Measurements from ENCODE around the gene SPSB3.
"Not testable (repeated sequence)": the region's sequence is repeated elsewhere in the genome, so short reads cannot be mapped to it uniquely, and the experiment has no call there.

Gene SPSB3

DNA sequence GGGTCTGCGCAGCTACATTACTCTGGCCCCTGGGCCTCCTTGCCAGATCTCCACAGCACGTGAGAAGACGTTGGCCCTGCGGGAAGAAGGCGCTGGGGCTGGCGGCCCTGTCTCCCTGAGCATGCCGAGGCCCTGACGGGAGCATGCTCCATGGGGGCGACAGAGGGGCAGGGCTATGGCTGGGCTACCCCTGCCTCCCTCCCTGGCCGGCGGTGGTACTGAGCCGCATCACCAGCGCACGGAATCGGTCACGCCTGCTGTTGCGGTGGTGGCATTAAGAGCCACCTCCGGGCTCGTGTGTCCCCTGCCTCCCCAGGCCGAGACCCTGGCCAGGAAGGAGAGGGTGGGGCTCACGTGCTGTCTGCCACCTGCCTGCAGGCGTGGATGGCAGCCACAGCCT, 48.2 kb downstream of the SPSB3 start:
- no peak overlapping the region for H3K4ac ChIP-seq (ENCODE audit: low read depth, low read length)
- H3K4me2 ChIP-seq (ENCODE audit: low read length) = no peak overlapping the region
- no peaks in the 10 kb centered on the region for H3K36me3 ChIP-seq (ENCODE audit: control insufficient read depth, insufficient read depth, low read length)
- no CpG with 5 or more reads among the region's 22 CpGs for WGBS (ENCODE audit: extremely low coverage, insufficient coverage, low lambda C conversion rate)
- H3K18ac ChIP-seq (ENCODE audit: low read length) = no peak overlapping the region
- H3K4me3 ChIP-seq (ENCODE audit: low read length) = no peak overlapping the region
- no peaks in the 10 kb centered on the region for H3K4me1 ChIP-seq (ENCODE audit: control insufficient read depth, low read depth, low read length)
- H3K79me1 ChIP-seq (ENCODE audit: low read length) = no peaks in the 10 kb centered on the region
- no peak overlapping the region for H3K23ac ChIP-seq (ENCODE audit: low read length)
- no peak overlapping the region for H2AK5ac ChIP-seq (ENCODE audit: low read length)
- H3K27ac ChIP-seq (ENCODE audit: low read depth, low read length) = no peak overlapping the region
- H3K27me3 ChIP-seq (ENCODE audit: insufficient read depth, low read length, poor library complexity) = no peaks in the 10 kb centered on the region
- H4K8ac ChIP-seq (ENCODE audit: low read depth, low read length) = no peak overlapping the region
- H2BK5ac ChIP-seq (ENCODE audit: low read length) = no peak overlapping the region
- no peak overlapping the region for H2BK15ac ChIP-seq (replicated peaks; ENCODE audit: low read depth)
- no peak overlapping the region for H3K9ac ChIP-seq (ENCODE audit: low read length)
- H2BK120ac ChIP-seq (ENCODE audit: low read depth, low read length) = no peak overlapping the region
- H4K5ac ChIP-seq (ENCODE audit: low read length) = no peak overlapping the region
- no peak overlapping the region for H3K56ac ChIP-seq (ENCODE audit: low read length)
- H3K79me2 ChIP-seq (ENCODE audit: control insufficient read depth, insufficient read depth, low read length) = no peaks in the 10 kb centered on the region
- no peak for DNase-seq

DNA sequence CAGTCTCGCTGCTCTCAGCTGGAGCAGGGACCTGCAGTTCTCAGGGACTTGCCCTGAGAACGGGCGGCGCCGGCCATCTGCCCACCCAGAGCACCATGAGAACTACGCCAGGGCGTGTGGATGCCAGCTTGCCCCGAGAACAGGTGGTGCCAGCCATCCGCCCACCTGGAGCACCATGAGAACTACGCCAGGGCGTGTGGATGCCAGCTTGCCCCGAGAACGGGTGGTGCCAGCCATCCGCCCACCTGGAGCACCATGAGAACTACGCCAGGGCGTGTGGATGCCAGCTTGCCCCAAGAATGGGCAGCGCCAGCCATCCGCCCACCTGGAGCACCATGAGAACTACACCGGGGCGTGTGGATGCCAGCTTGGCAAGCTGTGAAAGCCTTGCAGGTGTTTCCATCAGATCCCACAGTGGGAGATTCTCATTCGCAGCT, 49.8 kb downstream of the SPSB3 start:
- H3K4me2 ChIP-seq (ENCODE audit: low read length); H2BK120ac ChIP-seq (ENCODE audit: low read depth, low read length); H4K8ac ChIP-seq (ENCODE audit: low read depth, low read length); H3K4me1 ChIP-seq (ENCODE audit: control insufficient read depth, low read depth, low read length); H3K4me3 ChIP-seq (ENCODE audit: low read length); H3K79me2 ChIP-seq (ENCODE audit: control insufficient read depth, insufficient read depth, low read length); H4K5ac ChIP-seq (ENCODE audit: low read length); H3K4ac ChIP-seq (ENCODE audit: low read depth, low read length); H3K9ac ChIP-seq (ENCODE audit: low read length); H3K23ac ChIP-seq (ENCODE audit: low read length); H3K79me1 ChIP-seq (ENCODE audit: low read length); H3K27ac ChIP-seq (ENCODE audit: low read depth, low read length); DNase-seq; H2AK5ac ChIP-seq (ENCODE audit: low read length); H3K36me3 ChIP-seq (ENCODE audit: control insufficient read depth, insufficient read depth, low read length); H3K56ac ChIP-seq (ENCODE audit: low read length); H3K18ac ChIP-seq (ENCODE audit: low read length); H2BK5ac ChIP-seq (ENCODE audit: low read length); H2BK15ac ChIP-seq (replicated peaks; ENCODE audit: low read depth); H3K27me3 ChIP-seq (ENCODE audit: insufficient read depth, low read length, poor library complexity): not testable (repeated sequence)
- no CpG with 5 or more reads among the region's 21 CpGs for WGBS (ENCODE audit: extremely low coverage, insufficient coverage, low lambda C conversion rate)

DNA sequence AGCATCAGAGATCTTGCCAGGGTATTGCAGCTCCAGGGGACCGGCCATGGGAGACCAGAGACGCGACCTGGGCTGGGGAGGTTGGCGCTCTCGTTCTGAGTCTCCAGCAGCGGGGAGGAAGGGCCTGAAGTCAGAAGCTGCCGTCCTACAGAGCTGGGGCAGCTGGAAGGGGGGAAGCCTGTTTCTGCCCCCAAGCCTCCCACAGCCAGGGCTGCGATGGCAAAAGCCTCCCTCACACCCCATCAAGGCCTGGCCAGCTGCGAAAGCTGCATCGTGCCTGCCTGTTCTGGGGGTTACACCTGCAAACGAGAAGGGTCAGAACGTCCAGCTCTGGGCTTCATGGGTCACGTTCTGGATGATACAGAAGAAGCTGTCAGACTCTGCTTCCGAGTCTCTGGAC, 50.3 kb downstream of the SPSB3 start:
- no peaks in the 10 kb centered on the region for H3K36me3 ChIP-seq (ENCODE audit: control insufficient read depth, insufficient read depth, low read length)
- H3K23ac ChIP-seq (ENCODE audit: low read length) = no peak overlapping the region
- no peak overlapping the region for H4K8ac ChIP-seq (ENCODE audit: low read depth, low read length)
- H3K4me1 ChIP-seq (ENCODE audit: control insufficient read depth, low read depth, low read length) = no peaks in the 10 kb centered on the region
- no peaks in the 10 kb centered on the region for H3K79me1 ChIP-seq (ENCODE audit: low read length)
- H3K56ac ChIP-seq (ENCODE audit: low read length) = no peak overlapping the region
- no peaks in the 10 kb centered on the region for H3K27me3 ChIP-seq (ENCODE audit: insufficient read depth, low read length, poor library complexity)
- H2BK120ac ChIP-seq (ENCODE audit: low read depth, low read length) = no peak overlapping the region
- no peaks in the 10 kb centered on the region for H3K79me2 ChIP-seq (ENCODE audit: control insufficient read depth, insufficient read depth, low read length)
- H2BK15ac ChIP-seq (replicated peaks; ENCODE audit: low read depth) = no peak overlapping the region
- no peak overlapping the region for H4K5ac ChIP-seq (ENCODE audit: low read length)
- H3K4me3 ChIP-seq (ENCODE audit: low read length) = no peak overlapping the region
- no peak overlapping the region for H2BK5ac ChIP-seq (ENCODE audit: low read length)
- no peak for DNase-seq
- no peak overlapping the region for H3K18ac ChIP-seq (ENCODE audit: low read length)
- no peak overlapping the region for H3K4me2 ChIP-seq (ENCODE audit: low read length)
- no CpG with 5 or more reads among the region's 14 CpGs for WGBS (ENCODE audit: extremely low coverage, insufficient coverage, low lambda C conversion rate)
- H3K27ac ChIP-seq (ENCODE audit: low read depth, low read length) = no peak overlapping the region
- H3K9ac ChIP-seq (ENCODE audit: low read length) = no peak overlapping the region
- no peak overlapping the region for H2AK5ac ChIP-seq (ENCODE audit: low read length)
- no peak overlapping the region for H3K4ac ChIP-seq (ENCODE audit: low read depth, low read length)

DNA sequence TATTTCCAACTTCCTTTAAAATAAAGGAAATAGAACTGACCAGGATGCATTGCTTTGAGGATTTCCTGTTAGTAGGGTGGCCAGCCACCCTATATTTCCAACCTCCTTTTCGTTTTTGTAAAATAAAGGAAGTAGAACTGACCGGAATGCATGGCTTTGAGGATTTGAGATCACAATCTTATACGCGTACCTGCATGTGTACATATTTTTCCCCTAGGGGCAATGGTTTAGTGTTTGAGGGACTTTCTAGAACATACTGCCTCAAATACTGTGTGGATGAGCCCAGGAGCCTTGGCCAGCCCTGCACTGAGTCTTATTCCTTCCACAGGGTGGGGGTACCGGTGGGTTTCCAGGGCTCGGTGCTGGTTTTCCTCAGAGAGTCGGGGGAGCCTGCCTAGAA, 50.8 kb downstream of the SPSB3 start:
- Histone ChIP-seq H3K36me3 (ENCODE audit: control insufficient read depth, insufficient read depth, low read length) (no peaks in the 10 kb centered on the region), H3K4me1 (ENCODE audit: control insufficient read depth, low read depth, low read length) (no peaks in the 10 kb centered on the region), H3K18ac (ENCODE audit: low read length) (no peak overlapping the region), H2AK5ac (ENCODE audit: low read length) (no peak overlapping the region), H3K4me3 (ENCODE audit: low read length) (no peak overlapping the region), H3K27me3 (ENCODE audit: insufficient read depth, low read length, poor library complexity) (no peaks in the 10 kb centered on the region), H3K23ac (ENCODE audit: low read length) (no peak overlapping the region), H2BK5ac (ENCODE audit: low read length) (no peak overlapping the region), H3K27ac (ENCODE audit: low read depth, low read length) (no peak overlapping the region), H4K5ac (ENCODE audit: low read length) (no peak overlapping the region), H3K4me2 (ENCODE audit: low read length) (no peak overlapping the region), H3K79me1 (ENCODE audit: low read length) (no peaks in the 10 kb centered on the region), H2BK120ac (ENCODE audit: low read depth, low read length) (no peak overlapping the region), H3K9ac (ENCODE audit: low read length) (no peak overlapping the region), H4K8ac (ENCODE audit: low read depth, low read length) (no peak overlapping the region), H3K4ac (ENCODE audit: low read depth, low read length) (no peak overlapping the region), H3K56ac (ENCODE audit: low read length) (no peak overlapping the region), H2BK15ac (replicated peaks; ENCODE audit: low read depth) (no peak overlapping the region), H3K79me2 (ENCODE audit: control insufficient read depth, insufficient read depth, low read length) (no peaks in the 10 kb centered on the region)
- DNase-seq = no peak
- WGBS (ENCODE audit: extremely low coverage, insufficient coverage, low lambda C conversion rate) = no CpG with 5 or more reads among the region's 7 CpGs

DNA sequence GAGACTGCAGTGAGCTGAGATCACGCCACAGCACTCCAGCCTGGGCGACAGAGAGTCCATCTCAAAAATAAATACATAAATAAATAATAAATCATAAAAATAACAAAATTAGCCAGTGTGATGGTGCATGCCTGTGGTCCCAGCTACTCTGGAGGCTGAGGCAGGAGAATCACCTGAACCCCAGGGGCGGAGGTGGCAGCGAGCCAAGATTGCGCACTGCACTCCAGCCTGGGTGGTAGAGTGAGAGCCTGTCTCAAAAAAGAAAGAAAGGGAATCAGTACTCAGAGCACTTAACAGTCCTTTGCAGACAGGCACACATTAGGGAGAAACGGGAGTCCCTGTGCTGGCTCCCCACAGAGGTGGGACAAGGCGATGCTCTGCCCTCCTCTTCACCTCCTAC, 51.3 kb downstream of the SPSB3 start:
- Histone ChIP-seq H2BK5ac (ENCODE audit: low read length) (no peak overlapping the region), H3K4me1 (ENCODE audit: control insufficient read depth, low read depth, low read length) (no peaks in the 10 kb centered on the region), H3K79me2 (ENCODE audit: control insufficient read depth, insufficient read depth, low read length) (no peaks in the 10 kb centered on the region), H2BK15ac (replicated peaks; ENCODE audit: low read depth) (no peak overlapping the region), H4K5ac (ENCODE audit: low read length) (no peak overlapping the region), H3K56ac (ENCODE audit: low read length) (no peak overlapping the region), H2BK120ac (ENCODE audit: low read depth, low read length) (no peak overlapping the region), H3K79me1 (ENCODE audit: low read length) (no peaks in the 10 kb centered on the region), H3K4ac (ENCODE audit: low read depth, low read length) (no peak overlapping the region), H3K9ac (ENCODE audit: low read length) (no peak overlapping the region), H3K36me3 (ENCODE audit: control insufficient read depth, insufficient read depth, low read length) (peaks cover 1% of the 10 kb centered on the region), H4K8ac (ENCODE audit: low read depth, low read length) (no peak overlapping the region), H3K23ac (ENCODE audit: low read length) (no peak overlapping the region), H3K27ac (ENCODE audit: low read depth, low read length) (no peak overlapping the region), H3K4me3 (ENCODE audit: low read length) (no peak overlapping the region), H3K4me2 (ENCODE audit: low read length) (no peak overlapping the region), H3K18ac (ENCODE audit: low read length) (no peak overlapping the region), H3K27me3 (ENCODE audit: insufficient read depth, low read length, poor library complexity) (no peaks in the 10 kb centered on the region), H2AK5ac (ENCODE audit: low read length) (no peak overlapping the region)
- DNase-seq = no peak
- WGBS (ENCODE audit: extremely low coverage, insufficient coverage, low lambda C conversion rate) = no CpG with 5 or more reads among the region's 7 CpGs

DNA sequence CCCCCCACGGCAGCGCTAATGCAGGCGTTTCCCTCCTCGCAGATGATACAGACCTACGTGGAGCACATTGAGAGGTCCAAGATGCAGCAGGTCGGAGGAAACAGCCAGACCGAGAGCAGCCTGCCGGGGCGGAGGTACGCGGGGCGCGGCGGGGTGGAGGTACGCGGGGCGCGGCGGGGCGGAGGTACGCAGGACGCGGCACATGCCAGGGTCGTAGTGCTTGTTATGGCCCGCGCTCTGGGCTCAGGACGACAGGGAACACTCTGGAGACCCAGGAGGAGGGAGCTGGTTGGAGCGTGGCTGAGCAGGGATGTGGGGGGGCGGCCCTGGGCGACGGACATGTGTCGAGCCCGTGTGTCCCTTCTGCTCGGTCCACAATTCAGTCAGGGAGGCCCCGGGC, 52.9 kb downstream of the SPSB3 start:
- Histone ChIP-seq H3K36me3 (ENCODE audit: control insufficient read depth, insufficient read depth, low read length) (peaks cover 2% of the 10 kb centered on the region), H2AK5ac (ENCODE audit: low read length) (no peak overlapping the region)

More for the DNA sequence above, 52.9 kb downstream of the SPSB3 start:
- Histone ChIP-seq H2BK120ac (ENCODE audit: low read depth, low read length) (no peak overlapping the region), H3K18ac (ENCODE audit: low read length) (no peak overlapping the region), H4K8ac (ENCODE audit: low read depth, low read length) (no peak overlapping the region), H3K4me3 (ENCODE audit: low read length) (no peak overlapping the region), H3K23ac (ENCODE audit: low read length) (no peak overlapping the region), H3K27ac (ENCODE audit: low read depth, low read length) (no peak overlapping the region), H2BK15ac (replicated peaks; ENCODE audit: low read depth) (no peak overlapping the region), H3K4me2 (ENCODE audit: low read length) (no peak overlapping the region), H3K4me1 (ENCODE audit: control insufficient read depth, low read depth, low read length) (no peaks in the 10 kb centered on the region), H2BK5ac (ENCODE audit: low read length) (no peak overlapping the region), H4K5ac (ENCODE audit: low read length) (no peak overlapping the region), H3K79me1 (ENCODE audit: low read length) (no peaks in the 10 kb centered on the region), H3K4ac (ENCODE audit: low read depth, low read length) (no peak overlapping the region), H3K27me3 (ENCODE audit: insufficient read depth, low read length, poor library complexity) (no peaks in the 10 kb centered on the region), H3K56ac (ENCODE audit: low read length) (no peak overlapping the region), H3K79me2 (ENCODE audit: control insufficient read depth, insufficient read depth, low read length) (no peaks in the 10 kb centered on the region), H3K9ac (ENCODE audit: low read length) (no peak overlapping the region)
- DNase-seq = no peak
- no CpG with 5 or more reads among the region's 35 CpGs for WGBS (ENCODE audit: extremely low coverage, insufficient coverage, low lambda C conversion rate)

Measured in mesendoderm (in vitro differentiated cells).